Transverse colon (tissue), 4 donors: Measurements from ENCODE around the gene ERLIN1. TPM values are rescaled to one million over a fixed set of nuclear protein-coding genes. Genes with fewer than 3 reads are reported as not detected.
A peak's percentile ranks its signal among the peaks of the same experiment; 100 is the strongest.

ENCODE experiments used
- DNase-seq: peaks from one replicate; pipeline ENCODE4 v3.0.0-alpha.2; 2019
- H3K27ac ChIP-seq, 4 donors: fragments of 200-600 bp; sonication (generic); 2 replicates each; pipeline ENCODE4 v1.5.1; 2016 to 2018; ENCODE audit warnings: inconsistent platforms in 4 of 4
- H3K27me3 ChIP-seq: fragments of 200-600 bp; sonication (generic); 2 replicates; pipeline ENCODE4 v1.5.1; 2017; ENCODE audit warnings: inconsistent platforms
- H3K36me3 ChIP-seq, 4 donors: fragments of 200-600 bp; sonication (generic); 2 replicates each; pipeline ENCODE4 v1.5.1; 2017 to 2019; ENCODE audit warnings: inconsistent platforms in 4 of 4
- H3K4me1 ChIP-seq, 4 donors: fragments of 200-600 bp; sonication (generic); 2 replicates each; pipeline ENCODE4 v1.5.1; 2017 to 2020; ENCODE audit warnings: inconsistent platforms in 4 of 4
- H3K4me3 ChIP-seq, 4 donors: fragments of 200-600 bp; sonication (generic); 1 replicate in 1 of 4; 2 replicates in 3 of 4; pipeline versions ENCODE4 v1.5.1 to v1.6.1; 2017 to 2019; ENCODE audit warnings: inconsistent platforms in 4 of 4
- H3K9me3 ChIP-seq, 2 donors: fragments of 200-600 bp; sonication (generic); 2 replicates each; pipeline ENCODE4 v1.5.1; 2017 to 2019; ENCODE audit warnings: inconsistent platforms in 2 of 2
- EP300 ChIP-seq: sonication (generic); formaldehyde crosslinking; IDR thresholded peaks from one replicate; pipeline ENCODE4 v1.6.1; 2017; ENCODE audit warnings: antibody characterized with exemption, low read depth
- POLR2A ChIP-seq: fragments of 450-650 bp; IDR thresholded peaks from one replicate; pipeline ENCODE4 v1.6.1; 2016; ENCODE audit warnings: antibody characterized with exemption, mild to moderate bottlenecking, moderate library complexity
- POLR2AphosphoS5 ChIP-seq, 3 donors: sonication (generic); formaldehyde crosslinking; IDR thresholded peaks; one replicate each; pipeline ENCODE4 v1.6.1; 2016; ENCODE audit warnings: antibody characterized with exemption in 3 of 3
- WGBS, 2 donors: methylation state at CpG; one replicate each; pipeline ENCODE4 v1.1.5; 2018; ENCODE audit warnings: low coverage in 1 of 2; 5-methylcytosine and 5-hydroxymethylcytosine counted together
- in situ Hi-C, 4 donors: fragments of 200-750 bp; cut with MboI; loops; one replicate each; pipeline versions ENCODE4 v1.15.0 to v1.15.1; 2017; ENCODE audit warnings: low sequenced_read_pairs in 3 of 4, low pct_ligation_motif_present in 1 of 4, low pct_unique_long_range_greater_than_20kb in 1 of 4
- intact Hi-C: fragments of 100-400 bp; cut with DNase I; formaldehyde crosslinking; loops from one replicate; pipeline ENCODE4 v1.15.1; 2023; ENCODE audit warnings: low total_unique reads
- total RNA-seq, 4 donors: library from RNA; depleted of rRNA; stranded (reverse); fragments of >200 nt; gene quantifications; one replicate each; pipeline ENCODE4 v1.1.0, GENCODE V29; 2016
- TF ChIP-seq, protein P1 (sequence below), 5 experiments: fragments of 200-600 bp in 3 of 5; fragments of 450-650 bp in 2 of 5; sonication (generic) in 3 of 5; IDR thresholded peaks; 1 replicate in 2 of 5; 2 replicates in 3 of 5; pipeline ENCODE4 v1.5.1; 2016 to 2017; ENCODE audit warnings: antibody characterized with exemption in 5 of 5, inconsistent platforms in 3 of 5, mild to moderate bottlenecking in 2 of 5, moderate library complexity in 1 of 5

Gene ERLIN1
- total RNA-seq, 4 donors from 2014 or later = 21.7 to 41.0 (median 39.6) TPM

DNA sequence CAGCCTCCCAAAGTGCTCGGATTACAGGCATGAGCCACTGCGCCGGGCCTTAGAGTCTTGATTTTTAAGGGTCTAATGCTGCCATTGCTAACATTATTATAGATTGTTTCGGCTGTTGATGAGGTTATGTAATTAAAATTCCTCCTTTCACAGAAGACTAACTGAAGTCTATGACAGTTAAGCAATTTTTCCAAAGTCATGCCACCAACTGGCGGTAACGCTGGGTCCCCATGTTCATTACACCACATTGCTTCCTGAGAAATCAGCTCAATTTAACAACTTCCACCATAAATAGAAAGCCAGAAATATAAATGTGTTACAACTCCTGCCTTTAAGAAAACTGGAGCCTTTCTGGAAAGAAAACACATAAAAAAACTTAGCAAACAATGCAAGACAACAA lies 3.5 kb downstream of the ERLIN1 start:
- in situ Hi-C loops = no loop called here
- DNase-seq = no peak
- Histone ChIP-seq H3K36me3 (peaks cover 0 to 11% (median 0%) of the 10 kb centered on the region in 4 donors), H3K27ac (peak overlapping the region; percentile 89 to 97 (median 92)), H3K4me1 (peaks cover 15 to 79% (median 50%) of the 10 kb centered on the region in 4 donors), H3K27me3 (no peaks in the 10 kb centered on the region), H3K4me3 (no peak overlapping the region), H3K9me3 (no peaks in the 10 kb centered on the region)
- intact Hi-C loops = no loop called here
- TF ChIP-seq, protein P1, sequence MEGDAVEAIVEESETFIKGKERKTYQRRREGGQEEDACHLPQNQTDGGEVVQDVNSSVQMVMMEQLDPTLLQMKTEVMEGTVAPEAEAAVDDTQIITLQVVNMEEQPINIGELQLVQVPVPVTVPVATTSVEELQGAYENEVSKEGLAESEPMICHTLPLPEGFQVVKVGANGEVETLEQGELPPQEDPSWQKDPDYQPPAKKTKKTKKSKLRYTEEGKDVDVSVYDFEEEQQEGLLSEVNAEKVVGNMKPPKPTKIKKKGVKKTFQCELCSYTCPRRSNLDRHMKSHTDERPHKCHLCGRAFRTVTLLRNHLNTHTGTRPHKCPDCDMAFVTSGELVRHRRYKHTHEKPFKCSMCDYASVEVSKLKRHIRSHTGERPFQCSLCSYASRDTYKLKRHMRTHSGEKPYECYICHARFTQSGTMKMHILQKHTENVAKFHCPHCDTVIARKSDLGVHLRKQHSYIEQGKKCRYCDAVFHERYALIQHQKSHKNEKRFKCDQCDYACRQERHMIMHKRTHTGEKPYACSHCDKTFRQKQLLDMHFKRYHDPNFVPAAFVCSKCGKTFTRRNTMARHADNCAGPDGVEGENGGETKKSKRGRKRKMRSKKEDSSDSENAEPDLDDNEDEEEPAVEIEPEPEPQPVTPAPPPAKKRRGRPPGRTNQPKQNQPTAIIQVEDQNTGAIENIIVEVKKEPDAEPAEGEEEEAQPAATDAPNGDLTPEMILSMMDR (IDR thresholded peaks at IDR 0.05) = no peak
- TF ChIP-seq POLR2AphosphoS5 (IDR thresholded peaks at IDR 0.05) (no peak), POLR2A (no peak), EP300 (no peak)
- 85 to 88% methylated on average over 4 to 6 of the region's 6 CpGs for WGBS, 2 donors

DNA sequence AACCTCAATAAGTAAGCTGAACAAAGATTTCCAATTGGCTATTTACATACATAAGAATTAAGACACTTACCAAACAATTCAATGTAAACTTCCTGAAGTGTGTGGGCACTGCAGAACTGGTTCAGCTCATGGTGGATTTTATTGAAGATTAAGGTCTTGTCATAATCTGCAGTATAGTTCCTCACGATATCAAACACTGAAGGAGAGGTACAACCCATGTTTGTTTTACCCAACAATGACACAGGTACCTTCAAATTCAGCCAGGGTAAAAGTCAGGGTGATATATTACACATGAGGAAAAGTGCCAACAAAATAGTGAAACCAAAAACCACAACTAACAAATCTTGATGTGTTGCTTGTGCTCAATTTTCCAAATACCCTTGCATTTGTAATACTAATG lies 10.0 kb downstream of the ERLIN1 start:
- H3K36me3 ChIP-seq = peaks cover 0 to 34% (median 1%) of the 10 kb centered on the region in 4 donors
- in situ Hi-C loops (no loop called here), intact Hi-C loops (no loop called here)
- no peak for DNase-seq
- TF ChIP-seq POLR2AphosphoS5 (IDR thresholded peaks at IDR 0.05) (peak in 1 of 3 donors; percentile 23), EP300 (no peak)
- WGBS, 2 donors = 43 to 62% methylated on average over 1 of the region's 1 CpG
- no peaks in the 10 kb centered on the region for H3K9me3 ChIP-seq
- no peak overlapping the region for H3K4me3 ChIP-seq
- peak overlapping the region; percentile 47 to 69 (median 62) for H3K27ac ChIP-seq
- H3K27me3 ChIP-seq = no peaks in the 10 kb centered on the region
- H3K4me1 ChIP-seq = peaks cover 0 to 60% (median 34%) of the 10 kb centered on the region in 4 donors

DNA sequence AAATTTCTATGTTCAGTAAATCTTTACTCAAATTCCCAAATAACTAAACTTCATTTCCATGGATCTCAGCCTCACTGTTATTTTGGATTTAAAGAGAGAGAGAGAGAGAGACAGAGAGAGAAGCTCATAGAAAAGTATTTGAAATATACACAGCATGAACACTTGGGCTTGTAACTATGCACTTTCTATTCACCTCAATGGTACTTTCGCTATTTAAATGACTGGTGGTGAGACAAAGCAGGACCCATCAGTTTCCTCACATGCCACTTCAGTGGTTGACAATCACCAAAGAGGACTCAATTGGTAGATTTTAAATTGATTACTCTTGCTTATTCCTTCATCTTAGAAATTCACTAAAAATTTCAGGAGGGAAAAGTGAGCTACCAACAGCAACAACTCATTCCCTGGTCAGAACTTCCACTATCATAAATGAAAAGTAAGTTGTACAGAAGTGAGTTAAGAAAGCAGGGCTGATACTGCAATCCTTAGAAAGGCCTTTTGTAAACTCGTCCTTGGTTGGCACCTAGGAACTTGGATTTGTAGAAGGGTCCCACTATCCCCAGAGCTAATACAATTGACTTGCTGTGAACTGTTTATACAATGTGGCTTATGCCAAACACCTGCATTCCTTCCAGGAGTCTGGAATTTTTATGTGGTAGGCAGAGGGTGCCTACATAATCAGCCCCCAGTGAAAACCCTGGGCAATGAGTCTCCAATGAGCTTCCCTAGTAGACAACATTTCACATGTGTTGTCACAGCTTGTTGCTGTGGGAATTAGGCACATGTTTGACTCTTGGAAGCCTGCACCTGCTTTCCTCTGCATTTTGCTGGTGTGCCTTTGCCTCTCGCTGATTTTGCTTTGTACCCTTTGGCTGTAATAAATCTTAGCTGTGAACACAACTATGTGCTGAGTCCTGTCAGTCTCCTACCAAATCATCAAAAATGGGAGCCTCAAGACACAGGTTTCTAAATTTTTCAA lies 10.8 kb downstream of the ERLIN1 start:
- H3K27ac ChIP-seq = peak overlapping the region; percentile 36 to 69 (median 62)
- no peaks in the 10 kb centered on the region for H3K9me3 ChIP-seq
- intact Hi-C loops = no loop called here
- peaks cover 0 to 34% (median 1%) of the 10 kb centered on the region in 4 donors for H3K36me3 ChIP-seq
- no peak for DNase-seq
- no peak for TF ChIP-seq EP300
- TF ChIP-seq POLR2AphosphoS5 (IDR thresholded peaks at IDR 0.05) = no peak
- TF ChIP-seq POLR2A = no peak
- TF ChIP-seq, protein P1 (IDR thresholded peaks at IDR 0.05) = no peak
- WGBS, 2 donors = 72 to 100% methylated on average over 2 to 3 of the region's 3 CpGs
- in situ Hi-C loops = no loop called here
- H3K4me3 ChIP-seq = no peak overlapping the region
- peaks cover 0 to 52% (median 28%) of the 10 kb centered on the region in 4 donors for H3K4me1 ChIP-seq
- H3K27me3 ChIP-seq = no peaks in the 10 kb centered on the region

DNA sequence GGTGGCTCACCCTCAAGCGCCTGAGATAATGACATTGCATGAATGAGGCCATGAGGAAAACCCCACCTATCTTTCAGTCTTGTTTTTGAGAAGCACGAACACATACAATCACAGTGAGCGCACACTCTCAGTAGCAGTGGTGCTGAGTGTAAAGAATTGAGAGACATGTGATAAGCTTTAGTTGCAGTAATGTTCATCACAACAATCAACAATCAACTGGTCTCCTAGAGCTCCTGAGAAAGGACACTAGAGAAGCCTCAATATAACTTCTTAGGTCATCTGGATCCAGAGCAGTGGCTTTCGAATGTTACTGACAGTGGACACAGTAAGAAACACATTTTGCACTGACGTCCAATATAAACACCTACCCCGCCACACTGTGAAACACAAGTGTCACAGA lies 12.8 kb downstream of the ERLIN1 start:
- Histone ChIP-seq H3K36me3 (peaks cover 0 to 28% (median 1%) of the 10 kb centered on the region in 4 donors), H3K9me3 (no peaks in the 10 kb centered on the region), H3K4me3 (no peak overlapping the region), H3K4me1 (peaks cover 0 to 38% (median 17%) of the 10 kb centered on the region in 4 donors), H3K27ac (no peak overlapping the region), H3K27me3 (no peaks in the 10 kb centered on the region)
- TF ChIP-seq POLR2AphosphoS5 (IDR thresholded peaks at IDR 0.05) (no peak), EP300 (no peak), POLR2A (no peak)
- TF ChIP-seq, protein P1 (IDR thresholded peaks at IDR 0.05) = no peak
- 90 to 92% methylated on average over 5 to 6 of the region's 6 CpGs for WGBS, 2 donors
- in situ Hi-C loops = no loop called here
- intact Hi-C loops = no loop called here
- DNase-seq = no peak
